SU-DHL-6 (cell line): ENCODE results near the gene CPNE4.

ENCODE experiments used
- CTCF ChIP-seq: fragments of 200-600 bp; sonication (generic); IDR thresholded peaks from one replicate; pipeline ENCODE4 v1.5.1; 2017; ENCODE audit warnings: antibody characterized with exemption, mild to moderate bottlenecking, low read length, moderate library complexity; ENCODE audit not compliant: insufficient read depth, poor library complexity, severe bottlenecking
- EZH2phosphoT487 ChIP-seq: fragments of 200-600 bp; sonication (generic), shearing (Covaris generic); conservative IDR thresholded peaks from 2 replicates; pipeline ENCODE4 v1.6.1; 2018; ENCODE audit warnings: mild to moderate bottlenecking, antibody characterized with exemption, low read length, moderate library complexity, mixed read lengths

- TF ChIP-seq CTCF (no peak), EZH2phosphoT487 (no peak)
These were observed 504.0 kb downstream of the CPNE4 start for GRCh38 chr3:131530843-131531242.
